Subcutaneous adipose tissue (tissue), 4 donors: ENCODE measurements around the gene AGBL4. TPM values are rescaled to one million over a fixed set of nuclear protein-coding genes. Genes with fewer than 3 reads are reported as not detected.

Experiments
- CTCF ChIP-seq: fragments of 450-650 bp; IDR thresholded peaks from one replicate; pipeline ENCODE4 v1.5.1; 2016; ENCODE audit warnings: low read depth, mild to moderate bottlenecking, control low read depth, antibody characterized with exemption, moderate library complexity
- total RNA-seq, 4 donors: library from RNA; depleted of rRNA; stranded (reverse); fragments of >200 nt; gene quantifications; one replicate each; pipeline ENCODE4 v1.1.0, GENCODE V29; 2016

The AGBL4 gene
- total RNA-seq, 4 donors from 2014 or later: 0.16 to 3.6 (median 0.59) TPM

- TF ChIP-seq CTCF: no peak
Measured at GRCh38 chr1:48773133-48773532, 1250.6 kb downstream of the AGBL4 start.

- no peak for TF ChIP-seq CTCF
Measured at GRCh38 chr1:48772211-48772610, 1251.5 kb downstream of the AGBL4 start.

- TF ChIP-seq CTCF: no peak
Measured at GRCh38 chr1:48771561-48771960, 1252.2 kb downstream of the AGBL4 start.

GRCh38 chr1:48767975-48768510 is 1255.7 kb downstream of the AGBL4 start:
- TF ChIP-seq CTCF: no peak

GRCh38 chr1:48765335-48765734 is 1258.4 kb downstream of the AGBL4 start:
- TF ChIP-seq CTCF: no peak

GRCh38 chr1:48761986-48762385 is 1261.8 kb downstream of the AGBL4 start:
- no peak for TF ChIP-seq CTCF

- TF ChIP-seq CTCF: no peak
Measured at GRCh38 chr1:48761411-48761810, 1262.3 kb downstream of the AGBL4 start.
